IMR-90 (cell line): ENCODE measurements around the gene OSBPL3. TPM values are rescaled to one million over a fixed set of nuclear protein-coding genes. Genes with fewer than 3 reads are reported as not detected.

Source experiments
- ATAC-seq: fragments of 200-7000 bp; cut with Tn5 transposase; 2 replicates; pipeline ENCODE4 v1.9.1; 2020; ENCODE audit warnings: low read depth, mild to moderate bottlenecking, moderate library complexity
- BruUV-seq: library from RNA; stranded (reverse); fragments of 400-500 nt; replicated peaks from 2 replicates; lab custom pipeline; 2021; lab: Mats Ljungman, UMichigan
- CTCF ChIA-PET: fragments of 300-600 bp; formaldehyde crosslinking; extraction: SDS; loops from one replicate; lab custom pipeline; 2021; ENCODE audit warnings: antibody characterized with exemption; lab: Yijun Ruan, JAX
- POLR2A ChIA-PET: fragments of 300-600 bp; sonication (Branson Sonifier 250); formaldehyde crosslinking; loops from one replicate; lab custom pipeline; 2022; ENCODE audit warnings: antibody characterized with exemption; ENCODE audit not compliant: unreplicated experiment; lab: Charles Lee
- DNase-seq: peaks from one replicate; pipeline ENCODE4 v3.0.0; 2013
- H2AFZ ChIP-seq: replicated peaks from 2 replicates; pipeline ENCODE3; 2013; ENCODE audit warnings: low read length, mild to moderate bottlenecking; ENCODE audit not compliant: poor library complexity
- H2AK5ac ChIP-seq: 2 replicates; pipeline ENCODE4 v1.6.1; 2013; ENCODE audit warnings: low read depth, low read length, inconsistent platforms
- H2AK9ac ChIP-seq: replicated peaks from 2 replicates; pipeline ENCODE3; 2013; ENCODE audit warnings: mild to moderate bottlenecking, low read depth, low read length, moderate library complexity; ENCODE audit not compliant: poor library complexity
- H2BK120ac ChIP-seq: 2 replicates; pipeline ENCODE4 v1.6.1; 2013; ENCODE audit warnings: low read depth, low read length, inconsistent platforms
- H2BK15ac ChIP-seq: 3 replicates; pipeline ENCODE4 v1.6.1; 2013; ENCODE audit warnings: low read depth, low read length, inconsistent platforms
- H2BK20ac ChIP-seq: 2 replicates; pipeline ENCODE4 v1.6.1; 2013; ENCODE audit warnings: low read depth, mild to moderate bottlenecking, inconsistent platforms, low read length, moderate library complexity
- H2BK5ac ChIP-seq: 2 replicates; pipeline ENCODE4 v1.6.1; 2013; ENCODE audit warnings: mild to moderate bottlenecking, low read depth, low read length, inconsistent platforms; ENCODE audit not compliant: poor library complexity, severe bottlenecking
- H3K14ac ChIP-seq: replicated peaks from 2 replicates; pipeline ENCODE4 v1.6.1; 2013; ENCODE audit warnings: low read depth, low read length, inconsistent platforms
- H3K18ac ChIP-seq: 2 replicates; pipeline ENCODE4 v1.6.1; 2013; ENCODE audit warnings: low read depth, low read length, control low read depth
- H3K23ac ChIP-seq: 2 replicates; pipeline ENCODE4 v1.6.1; 2013; ENCODE audit warnings: low read depth, low read length, inconsistent platforms
- H3K27ac ChIP-seq: 2 replicates; pipeline ENCODE4 v1.5.1; 2013; ENCODE audit warnings: mild to moderate bottlenecking, control low read depth, low read length; ENCODE audit not compliant: insufficient read depth
- H3K27me3 ChIP-seq: 2 replicates; pipeline ENCODE4 v1.6.1; 2013; ENCODE audit warnings: low read length; ENCODE audit not compliant: control insufficient read depth, insufficient read depth
- H3K36me3 ChIP-seq: 2 replicates; pipeline ENCODE4 v1.6.1; 2013; ENCODE audit warnings: low read length, mixed read lengths; ENCODE audit not compliant: control insufficient read depth, insufficient read depth
- H3K4ac ChIP-seq: 2 replicates; pipeline ENCODE4 v1.6.1; 2013; ENCODE audit warnings: low read depth, low read length, inconsistent platforms
- H3K4me1 ChIP-seq: 2 replicates; pipeline ENCODE4 v1.6.1; 2013; ENCODE audit warnings: low read length, mixed read lengths; ENCODE audit not compliant: control insufficient read depth, insufficient read depth
- H3K4me2 ChIP-seq: 2 replicates; pipeline ENCODE4 v1.6.1; 2013; ENCODE audit warnings: low read depth, mild to moderate bottlenecking, control low read depth, low read length, moderate library complexity
- H3K4me3 ChIP-seq: 2 replicates; pipeline ENCODE4 v1.5.1; 2013; ENCODE audit warnings: low read depth, mild to moderate bottlenecking, control low read depth, low read length, moderate library complexity; ENCODE audit not compliant: insufficient read depth
- H3K56ac ChIP-seq: 2 replicates; pipeline ENCODE4 v1.6.1; 2013; ENCODE audit warnings: low read length, inconsistent platforms; ENCODE audit not compliant: insufficient read depth; ENCODE audit errors: extremely low read depth
- H3K79me1 ChIP-seq, 2 experiments: 2 replicates each; pipeline ENCODE4 v1.6.1; 2013; ENCODE audit warnings: low read length in 2 of 2, inconsistent platforms in 1 of 2, low read depth in 1 of 2
- H3K9ac ChIP-seq: 2 replicates; pipeline ENCODE4 v1.6.1; 2013; ENCODE audit warnings: low read depth, low read length, control low read depth
- H3K9me1 ChIP-seq: 2 replicates; pipeline ENCODE4 v1.6.1; 2013; ENCODE audit warnings: low read length, inconsistent platforms; ENCODE audit not compliant: insufficient read depth
- H3K9me3 ChIP-seq: 2 replicates; pipeline ENCODE4 v1.6.1; 2013; ENCODE audit warnings: low read length; ENCODE audit not compliant: control insufficient read depth, insufficient read depth
- H4K20me1 ChIP-seq: 2 replicates; pipeline ENCODE4 v1.6.1; 2013; ENCODE audit warnings: low read length, inconsistent platforms; ENCODE audit not compliant: insufficient read depth
- H4K5ac ChIP-seq: 2 replicates; pipeline ENCODE4 v1.6.1; 2013; ENCODE audit warnings: mild to moderate bottlenecking, low read depth, low read length, control low read depth
- H4K8ac ChIP-seq, 2 experiments: 2 replicates each; pipeline ENCODE4 v1.6.1; 2013; ENCODE audit warnings: low read depth in 2 of 2, low read length in 2 of 2, control low read depth in 1 of 2, inconsistent platforms in 1 of 2
- H4K91ac ChIP-seq: 2 replicates; pipeline ENCODE4 v1.6.1; 2013; ENCODE audit warnings: low read depth, low read length, inconsistent platforms; ENCODE audit not compliant: insufficient read depth
- BHLHE40 ChIP-seq: fragments of 150-350 bp; IDR thresholded peaks from 2 replicates; pipeline ENCODE4 v1.6.1; 2016; ENCODE audit warnings: mild to moderate bottlenecking, low read depth, low read length
- CEBPB ChIP-seq: IDR thresholded peaks from 2 replicates; pipeline ENCODE4 v1.6.1; 2012; ENCODE audit warnings: low read depth, low read length, improper control_type of control experiment
- CHD1 ChIP-seq: IDR thresholded peaks from 2 replicates; pipeline ENCODE4 v1.6.1; 2012; ENCODE audit warnings: low read depth, low read length, improper control_type of control experiment
- CTCF ChIP-seq: conservative IDR thresholded peaks from 2 replicates; pipeline ENCODE4 v1.5.1; 2012; ENCODE audit warnings: mild to moderate bottlenecking, low read depth, low read length, improper control_type of control experiment
- ELK1 ChIP-seq: fragments of 150-350 bp; IDR thresholded peaks from 2 replicates; pipeline ENCODE4 v1.6.1; 2016; ENCODE audit warnings: low read depth, mild to moderate bottlenecking, low read length, moderate library complexity, borderline replicate concordance
- FOS ChIP-seq: fragments of 150-350 bp; IDR thresholded peaks from 2 replicates; pipeline ENCODE4 v1.6.1; 2016; ENCODE audit warnings: low read depth, low read length
- MAFK ChIP-seq: IDR thresholded peaks from 2 replicates; pipeline ENCODE4 v1.6.1; 2012; ENCODE audit warnings: low read depth, low read length, improper control_type of control experiment
- MAZ ChIP-seq: IDR thresholded peaks from 2 replicates; pipeline ENCODE4 v1.6.1; 2012; ENCODE audit warnings: low read depth, mild to moderate bottlenecking, low read length, improper control_type of control experiment, moderate library complexity, borderline replicate concordance
- MXI1 ChIP-seq: IDR thresholded peaks from 2 replicates; pipeline ENCODE4 v1.6.1; 2012; ENCODE audit warnings: low read depth, mild to moderate bottlenecking, low read length, moderate library complexity, borderline replicate concordance
- NFE2L2 ChIP-seq: fragments of 150-350 bp; IDR thresholded peaks from 2 replicates; pipeline ENCODE4 v1.6.1; 2016; ENCODE audit warnings: low read depth, mild to moderate bottlenecking, low read length
- POLR2A ChIP-seq: IDR thresholded peaks from 2 replicates; pipeline ENCODE4 v1.6.1; 2012; ENCODE audit warnings: mild to moderate bottlenecking, low read depth, low read length
- RAD21 ChIP-seq: IDR thresholded peaks from 2 replicates; pipeline ENCODE4 v1.6.1; 2012; ENCODE audit warnings: low read length, improper control_type of control experiment
- RCOR1 ChIP-seq: IDR thresholded peaks from 2 replicates; pipeline ENCODE4 v1.6.1; 2012; ENCODE audit warnings: mild to moderate bottlenecking, low read length, improper control_type of control experiment; ENCODE audit not compliant: insufficient replicate concordance
- RFX5 ChIP-seq: IDR thresholded peaks from 2 replicates; pipeline ENCODE4 v1.8.0; 2012; ENCODE audit warnings: low read depth, mild to moderate bottlenecking, low read length, moderate library complexity
- SMC3 ChIP-seq: fragments of 150-350 bp; IDR thresholded peaks from 2 replicates; pipeline ENCODE4 v1.6.1; 2016; ENCODE audit warnings: low read depth, mild to moderate bottlenecking, antibody characterized with exemption, low read length, moderate library complexity
- WGBS, 2 experiments: methylation state at CpG; one replicate each; pipeline versions ENCODE4 v1.1.5 to v1.1.7; 2013; ENCODE audit warnings: missing lambda C conversion rate in 2 of 2; ENCODE audit not compliant: insufficient read length in 1 of 2; ENCODE audit errors: extremely low coverage in 2 of 2; 5-methylcytosine and 5-hydroxymethylcytosine counted together
- dilution Hi-C: fragments of 300-500 bp; cut with HindIII; formaldehyde crosslinking; loops from one replicate; pipeline ENCODE4 v1.14.3; 2018; ENCODE audit warnings: low sequenced_read_pairs; ENCODE audit not compliant: unreplicated experiment
- in situ Hi-C: fragments of 300-500 bp; cut with MboI; formaldehyde crosslinking; loops from 3 replicates; pipeline ENCODE4 v1.14.3; 2019; ENCODE audit warnings: low sequenced_read_pairs, inconsistent platforms, mixed read lengths
- intact Hi-C: fragments of 100-400 bp; cut with micrococcal nuclease; formaldehyde crosslinking; loops from 2 replicates; pipeline ENCODE4 v1.10.0; 2022
- polyA plus RNA-seq, 3 experiments: library from polyadenylated mRNA; depleted of rRNA; stranded (reverse); fragments of >200 nt; gene quantifications; 2 replicates each; pipeline ENCODE4 v1.2.3, GENCODE V29; 2012; ENCODE audit warnings: low replicate concordance in 1 of 3
- total RNA-seq: library from RNA; depleted of rRNA; stranded (reverse); fragments of >200 nt; gene quantifications from 2 replicates; pipeline ENCODE4 v1.2.3, GENCODE V29; 2012
- TF ChIP-seq, protein P1 (sequence below): fragments of 150-350 bp; IDR thresholded peaks from 2 replicates; pipeline ENCODE4 v1.6.1; 2017; ENCODE audit warnings: mild to moderate bottlenecking, antibody characterized with exemption, low read length, low read depth

OSBPL3 gene
- total and polyA plus RNA-seq, 2 of the 4 experiments (the other 2 are of a cell fraction) = 18.0 to 29.9 TPM

DNA sequence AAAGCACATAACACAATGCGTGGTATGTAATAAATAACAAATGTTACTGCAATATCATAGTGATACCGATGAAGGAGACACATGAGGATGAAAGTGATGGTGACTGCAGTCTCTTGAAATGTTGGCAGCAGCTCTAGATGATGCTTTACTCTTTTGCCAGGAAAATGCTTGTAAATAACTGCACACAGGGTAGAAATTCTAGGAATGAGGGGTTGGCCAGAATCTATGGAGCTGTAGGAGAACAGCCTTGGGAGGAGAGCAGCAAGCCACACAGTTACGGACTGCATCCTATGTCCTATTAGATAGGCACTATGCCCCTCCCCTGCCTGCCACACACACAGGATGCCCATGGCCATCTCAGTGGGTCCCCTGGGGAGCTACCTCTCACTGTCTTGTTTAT is 125.1 kb downstream of the OSBPL3 start:
- Histone ChIP-seq H3K14ac (no peak overlapping the region), H3K9me1 (peaks cover 17% of the 10 kb centered on the region), H2AFZ (no peak overlapping the region), H3K56ac (no peak overlapping the region), H3K79me1 (peaks cover 13 to 35% of the 10 kb centered on the region in 2 experiments; a peak in 2 of 4 replicates), H4K5ac (no peak overlapping the region), H3K36me3 (no peaks in the 10 kb centered on the region; the same call in none of the 2 replicates), H2AK9ac (no peak overlapping the region), H3K4ac (peak overlapping the region; percentile 41; the same call in 1 of the 2 replicates), H3K9me3 (no peaks in the 10 kb centered on the region), H3K27ac (peak overlapping the region; percentile 26; the same call in 1 of the 2 replicates), H3K4me1 (peaks cover 11% of the 10 kb centered on the region), H2AK5ac (peak overlapping the region; percentile 74; the same call in 1 of the 2 replicates), H3K4me2 (no peak overlapping the region), H4K91ac (peak overlapping the region; percentile 36; the same call in 1 of the 2 replicates), H3K4me3 (no peak overlapping the region), H2BK15ac (no peak overlapping the region), H4K8ac (peak overlapping the region in 1 of 2 experiments; percentile 41; a peak in 1 of 4 replicates), H2BK5ac (peak overlapping the region; percentile 12), H2BK20ac (no peak overlapping the region), H3K18ac (no peak overlapping the region), H3K27me3 (no peaks in the 10 kb centered on the region), H3K9ac (no peak overlapping the region), H4K20me1 (no peaks in the 10 kb centered on the region), H2BK120ac (no peak overlapping the region), H3K23ac (no peak overlapping the region)
- no CpG with 5 or more reads among the region's 3 CpGs for WGBS, 2 experiments
- intact Hi-C loops (no loop called here), in situ Hi-C loops (no loop called here), dilution Hi-C loops (no loop called here)
- DNase-seq (peak; percentile 65), ATAC-seq (peak; percentile 87)
- TF ChIP-seq, protein P1, sequence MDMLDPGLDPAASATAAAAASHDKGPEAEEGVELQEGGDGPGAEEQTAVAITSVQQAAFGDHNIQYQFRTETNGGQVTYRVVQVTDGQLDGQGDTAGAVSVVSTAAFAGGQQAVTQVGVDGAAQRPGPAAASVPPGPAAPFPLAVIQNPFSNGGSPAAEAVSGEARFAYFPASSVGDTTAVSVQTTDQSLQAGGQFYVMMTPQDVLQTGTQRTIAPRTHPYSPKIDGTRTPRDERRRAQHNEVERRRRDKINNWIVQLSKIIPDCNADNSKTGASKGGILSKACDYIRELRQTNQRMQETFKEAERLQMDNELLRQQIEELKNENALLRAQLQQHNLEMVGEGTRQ = no peak
- TF ChIP-seq BHLHE40 (no peak), FOS (no peak), SMC3 (no peak), POLR2A (no peak), MAFK (no peak), CHD1 (no peak), RFX5 (no peak), CTCF (no peak), MXI1 (no peak), MAZ (no peak), ELK1 (no peak), NFE2L2 (no peak), CEBPB (no peak), RCOR1 (no peak), RAD21 (no peak)
- ChIA-PET CTCF (interaction anchor here (0.6 kb wide), 1 partner anchor 43 kb away, joined by 4 read pairs; no protein-coding TSS in a partner anchor), POLR2A (no interaction called here)
- no TSS peak for BruUV-seq
